WTC11 (cell line): ENCODE measurements around the gene DNAAF5. TPM values are rescaled to one million over a fixed set of nuclear protein-coding genes. Genes with fewer than 3 reads are reported as not detected.

ENCODE experiments used
- ATAC-seq: fragments of 200-7000 bp; cut with Tn5 transposase; 2 replicates; pipeline ENCODE4 v1.10.0; 2021; ENCODE audit warnings: mild to moderate bottlenecking, moderate library complexity
- CTCF ChIA-PET: fragments of 300-600 bp; sonication (Branson Sonifier 250); formaldehyde crosslinking; loops from one replicate; lab custom pipeline; 2021; ENCODE audit warnings: antibody characterized with exemption; lab: Charles Lee
- POLR2A ChIA-PET: fragments of 350-600 bp; sonication (Branson Sonifier 250); formaldehyde crosslinking; loops from one replicate; lab custom pipeline; 2021; ENCODE audit warnings: antibody characterized with exemption; lab: Charles Lee
- DNase-seq: peaks from one replicate; pipeline ENCODE4 v3.0.0; 2021; ENCODE audit warnings: low spot score
- H3K27ac Mint-ChIP-seq: 2 replicates; pipeline ENCODE4 v1.8.0; 2021; ENCODE audit warnings: mixed read lengths
- H3K27me3 Mint-ChIP-seq: 2 replicates; pipeline ENCODE4 v1.8.0; 2021; ENCODE audit warnings: low read depth, mild to moderate bottlenecking, moderate library complexity, mixed read lengths
- H3K36me3 Mint-ChIP-seq: 2 replicates; pipeline ENCODE4 v1.8.0; 2021; ENCODE audit warnings: mixed read lengths
- H3K4me1 Mint-ChIP-seq: 2 replicates; pipeline ENCODE4 v1.8.0; 2022; ENCODE audit warnings: mixed read lengths
- H3K4me3 Mint-ChIP-seq: 2 replicates; pipeline ENCODE4 v1.8.0; 2021; ENCODE audit warnings: mild to moderate bottlenecking, moderate library complexity, mixed read lengths
- H3K9me3 Mint-ChIP-seq: 2 replicates; pipeline ENCODE4 v1.8.0; 2021; ENCODE audit warnings: mixed read lengths
- ARID4B ChIP-seq: sonication (generic); formaldehyde crosslinking; IDR thresholded peaks from 2 replicates; pipeline ENCODE4 v1.8.0; 2023; ENCODE audit warnings: missing genetic modification reagents, mild to moderate bottlenecking, borderline replicate concordance
- CREB1 ChIP-seq: sonication (generic); formaldehyde crosslinking; IDR thresholded peaks from 2 replicates; pipeline ENCODE4 v1.8.0; 2023; ENCODE audit warnings: mild to moderate bottlenecking, missing genetic modification reagents
- CTCF ChIP-seq: fragments of 200-600 bp; IDR thresholded peaks from 2 replicates; pipeline ENCODE4 v1.8.0; 2022; ENCODE audit warnings: antibody characterized with exemption
- EMX1 ChIP-seq: fragments of 250-450 bp; sonication (Bioruptor Pico); IDR thresholded peaks from 2 replicates; pipeline ENCODE4 v1.8.0; 2021; ENCODE audit warnings: mild to moderate bottlenecking
- ESRRA ChIP-seq: sonication (generic); formaldehyde crosslinking; IDR thresholded peaks from 2 replicates; pipeline ENCODE4 v1.8.1; 2022; ENCODE audit warnings: mild to moderate bottlenecking, missing genetic modification reagents, borderline replicate concordance
- IRF1 ChIP-seq: sonication (generic); formaldehyde crosslinking; IDR thresholded peaks from 2 replicates; pipeline ENCODE4 v1.8.0; 2023; ENCODE audit warnings: missing genetic modification reagents
- IRF2 ChIP-seq: sonication (generic); formaldehyde crosslinking; IDR thresholded peaks from 2 replicates; pipeline ENCODE4 v1.8.0; 2022; ENCODE audit warnings: low read depth, missing genetic modification reagents, borderline replicate concordance
- JUN ChIP-seq: sonication (generic); formaldehyde crosslinking; IDR thresholded peaks from 2 replicates; pipeline ENCODE4 v1.8.0; 2023; ENCODE audit warnings: mild to moderate bottlenecking, missing genetic modification reagents
- NFYB ChIP-seq: sonication (generic); formaldehyde crosslinking; conservative IDR thresholded peaks from 2 replicates; pipeline ENCODE4 v1.8.0; 2022; ENCODE audit warnings: low read depth, missing genetic modification reagents
- PREB ChIP-seq: sonication (generic); formaldehyde crosslinking; IDR thresholded peaks from 2 replicates; pipeline ENCODE4 v1.8.1; 2022; ENCODE audit warnings: mild to moderate bottlenecking, missing genetic modification reagents, moderate library complexity, borderline replicate concordance
- SMAD4 ChIP-seq: sonication (generic); formaldehyde crosslinking; IDR thresholded peaks from 2 replicates; pipeline ENCODE4 v1.8.0; 2022; ENCODE audit warnings: mild to moderate bottlenecking, missing genetic modification reagents
- TEAD1 ChIP-seq: sonication (generic); formaldehyde crosslinking; IDR thresholded peaks from 2 replicates; pipeline ENCODE4 v1.8.0; 2022; ENCODE audit warnings: mild to moderate bottlenecking, missing genetic modification reagents
- total RNA-seq: library from RNA; stranded (reverse); gene quantifications from 3 replicates; pipeline ENCODE4 v1.2.3, GENCODE V29; 2021
- TF ChIP-seq, protein P1 (sequence below): sonication (generic); formaldehyde crosslinking; IDR thresholded peaks from 2 replicates; pipeline ENCODE4 v1.8.1; 2023; ENCODE audit warnings: mild to moderate bottlenecking, missing genetic modification reagents, moderate library complexity
- TF ChIP-seq, protein P2 (sequence below): fragments of 250-450 bp; sonication (Bioruptor Pico); IDR thresholded peaks from 2 replicates; pipeline ENCODE4 v1.9.0; 2021; ENCODE audit warnings: mild to moderate bottlenecking
- TF ChIP-seq, protein P3 (sequence below): sonication (generic); formaldehyde crosslinking; IDR thresholded peaks from 2 replicates; pipeline ENCODE4 v1.8.0; 2022; ENCODE audit warnings: mild to moderate bottlenecking, missing genetic modification reagents

The DNAAF5 gene
- total RNA-seq, 1 experiment from 2014 or later = 62.2 TPM

DNA sequence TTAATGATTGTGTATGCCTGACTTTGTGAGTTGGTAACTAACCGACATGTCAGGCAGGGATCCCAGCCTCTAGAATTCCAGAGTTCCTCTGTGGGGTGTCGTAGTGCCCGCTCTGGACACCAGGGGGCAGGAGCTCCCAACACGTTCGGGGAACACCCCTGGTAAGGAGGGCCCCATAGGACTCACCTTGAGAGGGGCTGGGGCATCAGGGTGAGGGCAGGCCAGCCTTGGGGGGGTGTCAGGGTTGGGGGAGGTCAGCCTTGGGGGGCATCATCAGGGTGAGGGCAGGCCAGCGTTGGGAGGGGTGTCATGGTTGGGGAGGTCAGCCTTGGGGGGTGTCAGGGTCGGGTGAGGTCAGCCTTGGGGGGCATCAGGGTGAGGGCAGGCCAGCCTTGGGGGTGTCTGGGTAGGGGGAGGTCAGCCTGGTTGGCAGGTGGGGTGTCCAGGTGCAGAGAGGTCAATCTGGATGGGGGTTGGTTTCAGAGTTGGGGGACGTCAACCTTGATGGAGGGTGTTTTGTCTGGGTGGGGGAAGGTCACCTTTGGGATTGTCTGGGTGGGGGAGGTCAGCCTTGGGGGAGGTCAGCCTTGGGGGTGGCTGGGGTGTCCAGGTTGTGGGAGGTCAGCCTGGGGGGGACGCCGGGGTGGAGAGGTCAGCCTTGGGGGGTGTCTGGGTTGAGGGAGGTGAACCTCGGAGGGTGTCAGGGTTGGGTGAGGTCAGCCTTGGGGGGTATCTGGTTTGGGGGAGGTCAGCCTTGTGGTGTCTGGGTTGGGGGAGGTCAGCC, 60.2 kb downstream of the DNAAF5 start:
- Mint-ChIP-seq H3K9me3 (peaks cover 10% of the 10 kb centered on the region), H3K36me3 (peaks cover 41% of the 10 kb centered on the region), H3K27ac (no peak overlapping the region), H3K4me1 (no peaks in the 10 kb centered on the region), H3K4me3 (no peak overlapping the region), H3K27me3 (no peaks in the 10 kb centered on the region; the same call in 1 of the 2 replicates)
- ChIA-PET CTCF (interaction anchor here (0.6 to 2.2 kb wide), 25 partner anchors 11 to 468 kb away, joined by 3 to 17 read pairs (median 5); partner anchors contain the start of gene SUN1), POLR2A (no interaction called here)
- DNase-seq (peak; percentile 87), ATAC-seq (peak; percentile 92)
- TF ChIP-seq SMAD4 = no peak
- TF ChIP-seq IRF1 (CRISPR knock-in tag) = no peak
- peak; percentile 86 for TF ChIP-seq CTCF
- TF ChIP-seq, protein P1, sequence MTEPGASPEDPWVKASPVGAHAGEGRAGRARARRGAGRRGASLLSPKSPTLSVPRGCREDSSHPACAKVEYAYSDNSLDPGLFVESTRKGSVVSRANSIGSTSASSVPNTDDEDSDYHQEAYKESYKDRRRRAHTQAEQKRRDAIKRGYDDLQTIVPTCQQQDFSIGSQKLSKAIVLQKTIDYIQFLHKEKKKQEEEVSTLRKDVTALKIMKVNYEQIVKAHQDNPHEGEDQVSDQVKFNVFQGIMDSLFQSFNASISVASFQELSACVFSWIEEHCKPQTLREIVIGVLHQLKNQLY = no peak
- TF ChIP-seq CREB1 (CRISPR knock-in tag) = no peak

DNA sequence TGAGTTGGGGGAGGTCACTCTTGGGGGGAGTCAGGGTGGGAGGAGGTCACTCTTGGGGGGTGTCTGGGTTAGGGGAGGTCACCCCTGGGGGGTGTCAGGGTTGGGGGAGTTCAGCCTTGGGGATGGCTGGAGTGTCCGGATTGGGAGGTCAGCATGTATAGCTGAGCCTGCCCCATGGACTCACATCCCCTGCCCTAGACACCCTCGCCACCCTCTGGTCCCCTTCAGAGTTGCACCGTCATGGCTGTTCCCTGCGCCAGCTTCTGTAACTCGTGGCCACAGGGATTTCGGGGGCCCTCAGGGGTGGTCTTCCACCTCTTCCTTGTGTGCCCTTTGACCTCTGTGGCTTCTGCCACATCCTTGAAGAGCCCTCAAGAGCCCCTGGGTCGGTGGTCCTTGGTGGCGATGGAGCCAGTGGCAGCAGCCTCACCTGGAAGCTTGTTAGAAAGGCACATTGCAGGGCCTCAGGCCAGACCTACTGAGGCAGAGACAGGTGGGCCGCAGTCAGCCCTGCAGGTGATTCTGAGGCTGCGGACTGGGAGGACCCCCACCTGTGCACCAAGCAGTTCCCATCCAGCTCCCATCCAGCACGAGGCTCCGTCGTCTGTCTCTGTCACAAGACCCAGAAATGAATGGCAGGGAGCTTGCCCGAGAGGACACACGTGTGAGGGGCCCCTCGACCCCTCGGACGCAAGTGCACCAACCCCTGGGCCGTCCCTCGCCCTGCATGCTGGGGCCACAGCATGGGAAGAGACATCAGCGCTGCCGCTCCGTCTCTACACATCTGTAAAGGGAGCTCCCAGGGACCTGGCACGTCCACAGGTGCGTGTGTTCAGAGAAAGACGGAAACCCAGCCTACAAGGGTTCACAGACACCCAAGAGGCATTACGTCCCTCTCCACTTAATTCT, 61.1 kb downstream of the DNAAF5 start:
- no peak overlapping the region for H3K4me3 Mint-ChIP-seq
- H3K4me1 Mint-ChIP-seq = no peaks in the 10 kb centered on the region
- peak; percentile 34 for DNase-seq
- peaks cover 10% of the 10 kb centered on the region for H3K9me3 Mint-ChIP-seq
- H3K27me3 Mint-ChIP-seq = no peaks in the 10 kb centered on the region; the same call in 1 of the 2 replicates
- ChIA-PET CTCF (interaction anchor here (0.6 to 2.2 kb wide), 13 partner anchors 15 to 469 kb away, joined by 3 to 17 read pairs (median 7); no protein-coding TSS in a partner anchor), POLR2A (interaction anchor here (1.0 kb wide), 1 partner anchor 28 kb away, joined by 3 read pairs; no protein-coding TSS in a partner anchor)
- no peak overlapping the region for H3K27ac Mint-ChIP-seq
- H3K36me3 Mint-ChIP-seq = peaks cover 33% of the 10 kb centered on the region
- peak; percentile 69 for ATAC-seq
- TF ChIP-seq TEAD1 (CRISPR knock-in tag) (no peak), IRF2 (no peak), PREB (CRISPR knock-in tag) (no peak), ARID4B (CRISPR knock-in tag) (no peak), EMX1 (CRISPR knock-in tag) (no peak), JUN (CRISPR knock-in tag) (no peak), ESRRA (CRISPR knock-in tag) (no peak), NFYB (CRISPR knock-in tag) (no peak)
- TF ChIP-seq, protein P2, sequence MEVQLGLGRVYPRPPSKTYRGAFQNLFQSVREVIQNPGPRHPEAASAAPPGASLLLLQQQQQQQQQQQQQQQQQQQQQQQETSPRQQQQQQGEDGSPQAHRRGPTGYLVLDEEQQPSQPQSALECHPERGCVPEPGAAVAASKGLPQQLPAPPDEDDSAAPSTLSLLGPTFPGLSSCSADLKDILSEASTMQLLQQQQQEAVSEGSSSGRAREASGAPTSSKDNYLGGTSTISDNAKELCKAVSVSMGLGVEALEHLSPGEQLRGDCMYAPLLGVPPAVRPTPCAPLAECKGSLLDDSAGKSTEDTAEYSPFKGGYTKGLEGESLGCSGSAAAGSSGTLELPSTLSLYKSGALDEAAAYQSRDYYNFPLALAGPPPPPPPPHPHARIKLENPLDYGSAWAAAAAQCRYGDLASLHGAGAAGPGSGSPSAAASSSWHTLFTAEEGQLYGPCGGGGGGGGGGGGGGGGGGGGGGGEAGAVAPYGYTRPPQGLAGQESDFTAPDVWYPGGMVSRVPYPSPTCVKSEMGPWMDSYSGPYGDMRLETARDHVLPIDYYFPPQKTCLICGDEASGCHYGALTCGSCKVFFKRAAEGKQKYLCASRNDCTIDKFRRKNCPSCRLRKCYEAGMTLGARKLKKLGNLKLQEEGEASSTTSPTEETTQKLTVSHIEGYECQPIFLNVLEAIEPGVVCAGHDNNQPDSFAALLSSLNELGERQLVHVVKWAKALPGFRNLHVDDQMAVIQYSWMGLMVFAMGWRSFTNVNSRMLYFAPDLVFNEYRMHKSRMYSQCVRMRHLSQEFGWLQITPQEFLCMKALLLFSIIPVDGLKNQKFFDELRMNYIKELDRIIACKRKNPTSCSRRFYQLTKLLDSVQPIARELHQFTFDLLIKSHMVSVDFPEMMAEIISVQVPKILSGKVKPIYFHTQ (CRISPR knock-in tag) = no peak
- TF ChIP-seq, protein P3, sequence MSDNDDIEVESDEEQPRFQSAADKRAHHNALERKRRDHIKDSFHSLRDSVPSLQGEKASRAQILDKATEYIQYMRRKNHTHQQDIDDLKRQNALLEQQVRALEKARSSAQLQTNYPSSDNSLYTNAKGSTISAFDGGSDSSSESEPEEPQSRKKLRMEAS (CRISPR knock-in tag) = no peak
